22Rv1 (cell line): ENCODE measurements around the gene NTN1.

Experiments used
- H3K27ac ChIP-seq: fragments of 450-650 bp; 2 replicates; pipeline ENCODE4 v1.5.1; 2017
- CTCF ChIP-seq: fragments of 450-650 bp; IDR thresholded peaks from 2 replicates; pipeline ENCODE4 v1.5.1; 2017; ENCODE audit warnings: mild to moderate bottlenecking
- ZFX ChIP-seq: fragments of 450-650 bp; IDR thresholded peaks from 2 replicates; pipeline ENCODE4 v1.6.1; 2017; ENCODE audit warnings: antibody characterized with exemption, borderline replicate concordance

The NTN1 gene

DNA sequence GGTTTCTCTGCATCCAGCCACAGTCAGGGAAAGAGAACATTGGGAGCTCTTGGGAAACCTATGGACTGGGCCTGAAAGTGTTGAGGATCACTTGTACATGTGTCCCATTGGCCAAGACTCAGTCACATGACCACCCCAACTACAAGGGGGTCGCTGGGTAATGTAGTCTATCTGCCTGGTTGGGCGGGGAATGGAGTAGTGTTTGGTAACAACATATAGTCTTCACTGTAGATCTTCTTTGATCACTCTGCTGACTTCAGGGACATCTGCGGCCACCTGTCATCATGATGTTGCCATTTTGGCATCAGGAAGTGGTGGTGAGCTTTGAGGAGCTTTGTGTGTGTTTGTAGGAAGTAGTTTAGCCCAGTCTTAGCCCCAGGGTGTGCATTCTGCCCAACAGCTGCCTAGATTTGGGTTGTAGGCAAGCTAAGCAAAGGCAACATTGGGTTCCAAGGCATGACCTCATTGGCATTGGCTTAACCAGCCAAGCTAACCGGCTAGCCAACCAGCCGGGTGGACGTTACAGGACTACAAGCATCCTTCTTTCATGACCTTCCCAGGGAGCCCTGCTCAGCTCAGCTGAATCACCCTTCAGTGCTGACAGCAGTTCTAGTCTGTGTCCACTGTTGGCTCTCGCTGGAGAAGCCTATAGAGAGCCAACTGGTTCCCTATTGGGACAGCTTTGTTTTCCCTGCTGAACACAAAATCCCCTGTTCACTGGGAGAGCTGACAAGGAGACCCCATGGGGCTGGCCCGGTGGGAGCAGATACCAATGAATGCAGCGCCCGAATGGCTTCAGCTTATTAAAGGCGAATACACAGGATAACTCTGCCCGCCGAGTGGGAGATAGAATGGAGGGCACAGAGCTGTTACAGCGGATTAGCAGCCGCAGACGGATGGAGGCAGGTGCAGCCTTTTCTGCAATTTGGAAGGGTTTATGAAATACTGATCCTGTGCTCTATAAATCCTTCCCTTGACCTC is 178.6 kb downstream of the NTN1 start:
- no peak overlapping the region for H3K27ac ChIP-seq
- no peak for TF ChIP-seq CTCF
- no peak for TF ChIP-seq ZFX

GRCh38 chr17:9200699-9201359 is 179.5 kb downstream of the NTN1 start:
- H3K27ac ChIP-seq: no peak overlapping the region
- TF ChIP-seq CTCF (no peak), ZFX (no peak)

DNA sequence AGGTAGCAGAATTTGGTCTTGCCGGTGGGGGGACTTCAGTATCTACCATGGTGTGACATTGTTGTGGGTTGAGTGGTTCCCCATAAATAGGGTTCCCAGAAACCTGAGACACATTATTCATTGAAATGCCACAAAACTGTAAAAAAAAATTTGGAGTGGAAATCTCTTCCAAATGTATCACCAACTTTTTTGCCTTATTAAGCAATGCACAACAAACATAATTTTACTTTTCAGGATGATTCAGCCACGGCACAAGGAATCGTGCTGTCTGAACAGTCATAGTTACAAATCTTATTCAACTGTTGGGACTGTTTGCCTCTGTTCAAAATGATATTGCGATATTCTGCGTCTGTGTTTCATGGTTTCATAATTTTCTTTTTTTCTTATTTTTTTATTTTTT is 181.2 kb downstream of the NTN1 start:
- H3K27ac ChIP-seq: no peak overlapping the region
- TF ChIP-seq ZFX (no peak), CTCF (no peak)

DNA sequence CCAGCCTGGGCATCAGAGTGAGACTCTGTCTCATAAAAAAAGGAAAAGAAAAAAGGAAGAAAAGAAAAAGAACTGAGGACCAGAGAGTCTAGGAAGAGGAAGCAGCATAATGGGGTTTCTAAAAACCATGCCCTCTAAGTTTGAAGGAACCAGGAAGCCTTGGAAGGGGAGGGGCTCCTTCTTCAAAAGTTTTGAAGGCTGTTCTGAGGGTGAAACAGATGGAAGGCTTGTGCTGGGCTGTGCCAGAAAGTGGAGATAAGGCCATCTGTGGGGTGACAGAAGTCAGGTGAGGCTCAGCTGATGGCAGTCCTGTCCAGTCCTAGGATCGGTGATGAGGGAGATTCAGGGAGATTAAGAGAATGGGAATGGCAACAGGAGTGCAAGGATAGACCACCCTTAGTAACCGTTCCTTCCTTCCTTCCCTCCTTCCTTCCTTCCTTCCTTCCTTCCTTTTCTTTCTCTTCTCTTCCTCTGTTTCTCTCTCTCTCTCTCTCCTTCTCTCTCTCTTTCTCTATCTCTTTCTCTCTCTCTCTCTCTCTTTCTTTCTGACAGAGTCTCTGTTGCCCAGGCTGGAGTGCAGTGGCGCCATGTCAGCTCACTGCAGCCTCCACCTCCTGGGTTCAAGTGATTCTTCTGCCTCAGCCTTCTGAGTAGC is 182.6 kb downstream of the NTN1 start:
- H3K27ac ChIP-seq: no peak overlapping the region
- TF ChIP-seq CTCF (no peak), ZFX (no peak)

DNA sequence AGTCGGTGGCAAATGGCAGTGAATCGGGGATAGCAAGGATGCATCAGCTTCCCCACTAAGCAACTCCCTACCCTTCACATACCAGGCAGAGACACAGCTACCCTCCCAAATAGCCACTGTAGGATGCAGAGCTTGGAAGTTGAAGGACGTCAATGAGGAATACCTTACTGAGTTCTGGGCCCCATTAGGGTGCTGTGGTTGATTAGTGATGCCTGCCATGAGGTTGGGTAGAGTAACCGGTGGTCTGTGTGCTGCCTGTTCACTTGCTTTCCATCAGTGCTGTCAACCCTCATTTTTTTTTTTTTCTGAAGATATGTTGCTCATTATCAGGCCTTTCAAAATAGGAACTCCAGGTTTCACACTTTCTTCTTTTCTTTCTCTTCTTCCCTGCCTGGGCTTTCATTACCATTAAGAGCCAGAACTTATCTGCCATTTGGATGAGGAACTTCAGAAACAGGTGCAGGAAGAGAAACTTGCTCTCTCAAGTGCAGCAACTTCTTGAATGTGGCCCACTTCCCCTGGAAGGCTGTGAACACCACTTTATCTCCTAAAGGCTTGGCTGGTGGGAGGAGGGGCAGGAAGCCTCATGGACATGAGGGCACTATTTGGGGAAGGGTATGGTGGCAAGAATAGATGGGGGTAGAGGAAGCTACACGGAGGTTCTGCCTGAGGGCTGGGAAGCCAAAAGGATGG is 183.5 kb downstream of the NTN1 start:
- no peak overlapping the region for H3K27ac ChIP-seq
- TF ChIP-seq CTCF (no peak), ZFX (no peak)

DNA sequence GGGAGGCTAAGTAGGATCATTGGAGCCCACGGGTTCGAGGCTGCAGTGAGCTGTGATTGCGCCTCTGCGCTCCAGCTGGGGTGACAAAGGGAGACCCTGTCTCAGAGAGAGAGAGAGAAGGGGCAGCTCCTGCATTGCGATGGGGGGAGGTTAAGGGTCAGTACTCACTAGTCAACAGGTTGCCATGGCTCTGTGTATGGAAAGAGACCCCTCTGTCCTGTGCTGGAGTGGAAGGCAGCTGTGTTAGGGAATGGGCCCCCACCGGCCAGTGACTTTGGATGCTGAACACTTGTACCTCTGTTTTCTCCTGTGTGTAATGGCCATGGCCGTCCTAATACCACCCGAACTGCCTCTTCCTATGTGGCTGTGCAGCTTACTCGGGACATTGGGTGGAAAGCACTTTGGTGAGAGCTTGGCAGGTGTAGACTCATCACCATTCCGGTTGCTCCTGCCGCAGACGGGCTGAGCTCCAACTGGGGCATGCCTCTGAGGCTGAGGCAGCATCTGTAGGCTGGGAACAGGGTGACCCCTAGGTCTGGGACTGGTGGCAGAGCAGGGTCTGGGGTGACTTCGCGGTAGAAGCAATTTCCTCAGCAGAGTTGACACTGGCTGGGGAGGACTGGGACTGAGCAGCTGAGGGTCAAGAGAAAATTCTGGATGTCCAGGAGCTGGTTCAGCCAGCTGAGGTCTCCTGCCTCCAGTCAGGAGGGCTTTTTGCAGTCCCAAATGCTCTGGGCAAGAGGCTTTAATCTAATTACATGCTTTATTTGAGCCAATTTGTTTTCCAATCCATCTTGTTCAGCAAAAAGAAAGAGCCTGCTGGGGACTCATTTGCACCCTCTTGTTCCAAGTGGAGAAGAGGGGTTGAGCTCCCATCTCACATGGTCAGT is 184.5 kb downstream of the NTN1 start:
- no peak overlapping the region for H3K27ac ChIP-seq
- TF ChIP-seq CTCF: no peak
- no peak for TF ChIP-seq ZFX
